Measurements from ENCODE around the gene INSL3. TPM values are rescaled to one million over a fixed set of nuclear protein-coding genes. Genes with fewer than 3 reads are reported as not detected.

INSL3 gene
- total RNA-seq, 1 donor from 2014 or later: not detected

GRCh38 chr19:17811103-17811502, 10.2 kb downstream of the INSL3 start:
- no peak for DNase-seq (ENCODE audit: extremely low spot score in 2 of 2)
- no peak for TF ChIP-seq POLR2AphosphoS5 (IDR thresholded peaks at IDR 0.05; ENCODE audit: insufficient read depth in 1 of 2, low read depth in 1 of 2)
- no peak for TF ChIP-seq POLR2A (IDR thresholded peaks at IDR 0.05)
- TF ChIP-seq CTCF (IDR thresholded peaks at IDR 0.05): no peak
- no peaks in the 10 kb centered on the region for H3K27me3 ChIP-seq
- intact Hi-C loops (cut with DNase I): no loop called here
- H3K4me1 ChIP-seq: no peaks in the 10 kb centered on the region
- H3K9me3 ChIP-seq: no peaks in the 10 kb centered on the region
- no peak overlapping the region for H3K4me3 ChIP-seq
- H3K27ac ChIP-seq: no peak overlapping the region
- H3K36me3 ChIP-seq: no peaks in the 10 kb centered on the region

- TF ChIP-seq CTCF (IDR thresholded peaks at IDR 0.05) (no peak), POLR2AphosphoS5 (IDR thresholded peaks at IDR 0.05; ENCODE audit: insufficient read depth in 1 of 2, low read depth in 1 of 2) (no peak), POLR2A (IDR thresholded peaks at IDR 0.05) (no peak)
- no peak overlapping the region for H3K4me3 ChIP-seq
- no peaks in the 10 kb centered on the region for H3K9me3 ChIP-seq
- intact Hi-C loops (cut with DNase I): no loop called here
- H3K27ac ChIP-seq: no peak overlapping the region
- no peaks in the 10 kb centered on the region for H3K4me1 ChIP-seq
- DNase-seq (ENCODE audit: extremely low spot score in 2 of 2): no peak
- no peaks in the 10 kb centered on the region for H3K36me3 ChIP-seq
- no peaks in the 10 kb centered on the region for H3K27me3 ChIP-seq
Measured at GRCh38 chr19:17807731-17808316, 13.5 kb downstream of the INSL3 start.

GRCh38 chr19:17806945-17807344, 14.4 kb downstream of the INSL3 start:
- Histone ChIP-seq H3K4me1 (no peaks in the 10 kb centered on the region), H3K27me3 (no peaks in the 10 kb centered on the region), H3K4me3 (no peak overlapping the region), H3K27ac (no peak overlapping the region), H3K36me3 (no peaks in the 10 kb centered on the region), H3K9me3 (no peaks in the 10 kb centered on the region)
- TF ChIP-seq POLR2AphosphoS5 (IDR thresholded peaks at IDR 0.05; ENCODE audit: insufficient read depth in 1 of 2, low read depth in 1 of 2) (no peak), POLR2A (IDR thresholded peaks at IDR 0.05) (no peak), CTCF (IDR thresholded peaks at IDR 0.05) (no peak)
- intact Hi-C loops (cut with DNase I): no loop called here
- DNase-seq (ENCODE audit: extremely low spot score in 2 of 2): no peak

GRCh38 chr19:17805427-17805826, 15.9 kb downstream of the INSL3 start:
- Histone ChIP-seq H3K27me3 (no peaks in the 10 kb centered on the region), H3K4me1 (no peaks in the 10 kb centered on the region), H3K9me3 (no peaks in the 10 kb centered on the region), H3K36me3 (no peaks in the 10 kb centered on the region), H3K4me3 (no peak overlapping the region), H3K27ac (no peak overlapping the region)
- intact Hi-C loops (cut with DNase I): no loop called here
- TF ChIP-seq POLR2A (IDR thresholded peaks at IDR 0.05) (no peak), POLR2AphosphoS5 (IDR thresholded peaks at IDR 0.05; ENCODE audit: insufficient read depth in 1 of 2, low read depth in 1 of 2) (no peak), CTCF (IDR thresholded peaks at IDR 0.05) (no peak)
- no peak for DNase-seq (ENCODE audit: extremely low spot score in 2 of 2)

GRCh38 chr19:17803264-17803896, 17.9 kb downstream of the INSL3 start:
- Histone ChIP-seq H3K36me3 (no peaks in the 10 kb centered on the region), H3K27ac (no peak overlapping the region), H3K4me3 (no peak overlapping the region), H3K9me3 (no peaks in the 10 kb centered on the region), H3K4me1 (no peaks in the 10 kb centered on the region), H3K27me3 (no peaks in the 10 kb centered on the region)
- intact Hi-C loops (cut with DNase I): no loop called here
- TF ChIP-seq CTCF (IDR thresholded peaks at IDR 0.05) (no peak), POLR2A (IDR thresholded peaks at IDR 0.05) (no peak), POLR2AphosphoS5 (IDR thresholded peaks at IDR 0.05; ENCODE audit: insufficient read depth in 1 of 2, low read depth in 1 of 2) (no peak)
- no peak for DNase-seq (ENCODE audit: extremely low spot score in 2 of 2)
